Neural progenitor cell (in vitro differentiated cells): ENCODE results near the gene ELFN1.

Source experiments
- CTCF ChIP-seq: fragments of 200-600 bp; sonication (generic); IDR thresholded peaks from 2 replicates; pipeline ENCODE4 v1.5.1; 2017; ENCODE audit warnings: antibody characterized with exemption, mild to moderate bottlenecking
- EZH2 ChIP-seq: fragments of 200-600 bp; sonication (generic); IDR thresholded peaks from 2 replicates; pipeline ENCODE4 v1.6.1; 2017; ENCODE audit warnings: antibody characterized with exemption, mild to moderate bottlenecking, moderate library complexity
- EZH2phosphoT487 ChIP-seq: fragments of 200-600 bp; sonication (generic); IDR thresholded peaks from 2 replicates; pipeline ENCODE4 v1.6.1; 2017; ENCODE audit warnings: antibody characterized with exemption

- TF ChIP-seq EZH2phosphoT487 (no peak), CTCF (no peak), EZH2 (no peak)
These were observed 66.4 kb downstream of the ELFN1 start for GRCh38 chr7:1736484-1736817.
